Activated gamma-delta T cell treated with anti-CD3 and anti-CD28 coated beads, Interleukin-2, amount 50 U/mL, for 16 hours (primary cell): ENCODE results near the gene CNGA4.

Experiments used
- DNase-seq: peaks from one replicate; pipeline ENCODE4 v3.0.0-alpha.2; 2020; ENCODE audit warnings: low read depth

Gene CNGA4, protein sequence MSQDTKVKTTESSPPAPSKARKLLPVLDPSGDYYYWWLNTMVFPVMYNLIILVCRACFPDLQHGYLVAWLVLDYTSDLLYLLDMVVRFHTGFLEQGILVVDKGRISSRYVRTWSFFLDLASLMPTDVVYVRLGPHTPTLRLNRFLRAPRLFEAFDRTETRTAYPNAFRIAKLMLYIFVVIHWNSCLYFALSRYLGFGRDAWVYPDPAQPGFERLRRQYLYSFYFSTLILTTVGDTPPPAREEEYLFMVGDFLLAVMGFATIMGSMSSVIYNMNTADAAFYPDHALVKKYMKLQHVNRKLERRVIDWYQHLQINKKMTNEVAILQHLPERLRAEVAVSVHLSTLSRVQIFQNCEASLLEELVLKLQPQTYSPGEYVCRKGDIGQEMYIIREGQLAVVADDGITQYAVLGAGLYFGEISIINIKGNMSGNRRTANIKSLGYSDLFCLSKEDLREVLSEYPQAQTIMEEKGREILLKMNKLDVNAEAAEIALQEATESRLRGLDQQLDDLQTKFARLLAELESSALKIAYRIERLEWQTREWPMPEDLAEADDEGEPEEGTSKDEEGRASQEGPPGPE

GRCh38 chr11:6238902-6239301, at the start of gene CNGA4:
TSS of gene CNGA4 (plus strand) at chr11:6239089. CDS start at chr11:6239207, 118 bp downstream.
- no peak for DNase-seq

- no peak for DNase-seq
Observed at GRCh38 chr11:6191742-6192141, 47.1 kb upstream of the CNGA4 start.

GRCh38 chr11:6194065-6194581, 44.8 kb upstream of the CNGA4 start:
- no peak for DNase-seq

- no peak for DNase-seq
Observed at GRCh38 chr11:6196396-6196795, 42.5 kb upstream of the CNGA4 start.

- no peak for DNase-seq
Observed at GRCh38 chr11:6197466-6198200, 41.3 kb upstream of the CNGA4 start.

GRCh38 chr11:6199174-6199810, 39.6 kb upstream of the CNGA4 start, which contains the start of gene OR52W1:
TSS of gene OR52W1 (plus strand) at chr11:6199224. CDS start at chr11:6199224, 0 bp downstream.
- no peak for DNase-seq

GRCh38 chr11:6200975-6201374, 37.9 kb upstream of the CNGA4 start:
- no peak for DNase-seq

DNA sequence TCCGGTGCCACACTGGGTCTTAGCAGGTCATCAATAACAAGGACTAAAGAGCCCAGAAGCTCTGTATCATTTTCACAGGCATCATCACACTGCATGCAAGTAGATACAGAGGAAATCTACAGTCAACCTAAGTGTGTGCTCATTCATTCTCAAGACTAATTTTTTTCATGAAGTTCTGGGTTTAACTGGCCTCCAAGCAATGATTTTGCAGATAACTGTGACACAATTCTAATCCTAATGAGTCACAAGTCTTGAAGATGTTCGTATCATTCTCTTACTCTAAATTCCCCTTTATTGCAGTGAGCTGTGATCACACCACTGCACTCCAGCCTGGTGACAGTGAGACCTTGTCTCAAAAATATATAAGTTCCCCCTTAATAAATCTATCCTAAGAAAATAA, 37.4 kb upstream of the CNGA4 start:
- DNase-seq = no peak

GRCh38 chr11:6202041-6202440, 36.8 kb upstream of the CNGA4 start:
- no peak for DNase-seq

DNA sequence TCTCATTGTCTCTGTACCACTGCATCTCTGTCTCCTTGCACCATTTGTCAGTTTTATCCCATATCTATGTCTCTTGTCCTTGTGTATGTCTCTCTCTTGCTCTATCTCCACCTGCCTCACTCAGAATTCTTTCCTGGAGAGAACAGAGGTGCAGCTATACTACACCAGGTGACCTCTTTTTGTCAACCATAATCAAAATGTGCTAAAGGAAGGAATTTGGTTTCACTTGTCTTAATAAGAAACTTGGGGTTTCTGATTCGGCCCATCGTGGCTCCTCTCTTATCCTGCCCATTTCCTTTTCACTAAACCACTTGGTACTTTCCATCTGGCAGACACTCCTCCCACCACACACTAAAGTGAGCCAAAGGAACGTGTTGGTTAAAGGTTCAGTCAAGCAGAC, 35.6 kb upstream of the CNGA4 start:
- DNase-seq = no peak

- DNase-seq = no peak
Observed at GRCh38 chr11:6204706-6205105, 34.2 kb upstream of the CNGA4 start.

DNA sequence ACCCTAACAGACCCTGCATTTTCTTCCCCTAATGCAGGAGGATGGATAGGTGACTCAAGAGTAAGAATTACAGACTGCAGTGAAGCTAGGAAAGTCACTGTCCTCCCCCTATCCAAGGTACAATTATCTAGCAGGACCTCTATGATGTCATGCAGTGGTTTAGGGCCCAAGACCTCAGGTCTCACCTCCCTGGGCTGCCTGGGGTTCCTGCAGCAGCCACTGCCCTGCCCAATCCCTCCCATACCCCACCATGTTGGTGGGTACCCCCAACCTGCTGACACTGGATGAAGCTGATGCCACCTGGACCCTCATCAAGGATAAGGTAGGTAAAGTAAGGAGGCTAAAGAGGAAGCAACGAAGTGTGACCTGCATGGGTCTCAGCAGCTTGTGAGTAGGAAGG, 33.5 kb upstream of the CNGA4 start, which contains the start of gene C11orf42:
Gene C11orf42, plus strand, starts transcription at position 192 of the 400 bp plus-strand sequence. Its CDS starts 59 bp downstream, at position 251.
- DNase-seq = no peak

- DNase-seq = no peak
Observed at GRCh38 chr11:6206456-6207180, 32.3 kb upstream of the CNGA4 start.

DNA sequence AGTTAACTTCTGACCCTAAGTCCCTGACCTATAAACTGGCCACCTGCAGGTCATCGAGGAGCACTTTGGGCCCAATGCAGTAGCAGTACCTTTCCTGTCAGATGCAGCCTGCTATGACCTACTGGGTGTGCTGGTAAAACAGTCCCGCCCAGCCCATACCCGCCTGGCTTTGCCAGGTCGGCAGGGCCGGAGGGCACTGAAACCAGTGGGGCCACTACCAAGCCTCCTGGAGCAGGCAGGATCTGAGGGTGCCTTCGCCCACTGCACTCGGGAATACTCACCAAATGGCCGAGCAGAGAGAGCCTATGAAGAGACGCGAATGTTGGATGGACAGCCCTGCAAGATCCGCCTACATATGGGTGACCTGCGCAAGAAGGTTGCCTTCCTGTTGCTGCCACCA, 29.1 kb upstream of the CNGA4 start:
- no peak for DNase-seq

- no peak for DNase-seq
Observed at GRCh38 chr11:6210274-6210955, 28.5 kb upstream of the CNGA4 start.

DNA sequence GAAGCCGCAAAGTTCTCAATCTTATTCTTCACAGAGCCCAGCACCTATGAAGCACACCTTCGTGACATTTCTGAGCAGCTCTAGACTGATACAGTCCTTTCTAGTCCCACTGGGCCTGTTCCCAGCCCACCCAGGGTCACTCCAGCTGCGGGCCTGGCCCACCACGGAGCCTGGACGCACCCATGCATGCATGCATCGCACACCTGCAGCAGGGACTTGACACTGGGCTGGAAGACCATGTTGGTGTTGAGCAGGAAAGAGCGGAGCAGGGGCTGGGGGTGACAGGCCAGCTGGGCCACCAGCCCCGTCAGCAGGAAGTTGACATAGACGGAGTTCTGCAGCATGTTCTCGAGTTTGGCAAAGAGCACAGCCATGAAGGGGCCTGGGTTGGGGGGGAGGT, 24.4 kb upstream of the CNGA4 start:
- no peak for DNase-seq

DNA sequence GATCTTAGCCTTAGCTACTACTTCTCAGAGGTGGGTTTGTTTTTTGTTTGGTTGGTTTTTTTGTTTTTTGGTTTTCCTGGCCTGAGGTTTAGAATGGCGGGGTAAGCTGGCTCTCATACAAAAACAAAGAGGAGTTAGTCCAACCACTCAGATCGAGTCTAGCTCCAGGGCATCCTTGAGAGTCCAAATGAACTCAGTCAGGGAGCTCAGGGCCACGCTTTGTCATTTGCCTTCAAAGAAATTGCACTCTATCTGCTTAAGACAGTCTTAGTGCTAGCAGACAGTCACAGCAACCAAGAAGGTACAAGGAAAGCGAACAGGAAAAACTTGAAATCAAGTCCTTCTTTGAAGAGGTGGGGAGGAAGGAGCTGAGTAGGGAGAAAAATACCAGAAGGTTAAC, 22.4 kb upstream of the CNGA4 start:
- DNase-seq = no peak

- no peak for DNase-seq
Observed at GRCh38 chr11:6217722-6218121, 21.2 kb upstream of the CNGA4 start.

DNA sequence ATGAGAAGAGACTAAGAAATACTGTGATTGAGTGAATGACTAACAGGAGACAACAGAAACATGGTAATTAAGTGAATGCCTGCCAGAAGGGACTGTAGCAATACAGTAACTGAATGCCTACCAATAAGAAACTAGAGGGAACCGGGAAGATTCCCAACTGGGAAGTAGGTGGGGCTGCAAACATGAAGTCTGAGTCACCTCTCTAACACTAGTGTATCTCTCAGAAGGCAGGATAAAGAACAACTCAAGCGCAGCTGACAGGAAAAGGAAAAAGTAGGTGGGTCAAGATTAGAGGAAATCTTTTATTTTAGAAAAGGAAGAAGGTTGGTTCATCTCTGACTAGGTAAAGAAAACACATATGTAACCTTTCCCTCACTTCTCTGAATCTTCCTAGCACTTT, 19.5 kb upstream of the CNGA4 start:
- no peak for DNase-seq

DNA sequence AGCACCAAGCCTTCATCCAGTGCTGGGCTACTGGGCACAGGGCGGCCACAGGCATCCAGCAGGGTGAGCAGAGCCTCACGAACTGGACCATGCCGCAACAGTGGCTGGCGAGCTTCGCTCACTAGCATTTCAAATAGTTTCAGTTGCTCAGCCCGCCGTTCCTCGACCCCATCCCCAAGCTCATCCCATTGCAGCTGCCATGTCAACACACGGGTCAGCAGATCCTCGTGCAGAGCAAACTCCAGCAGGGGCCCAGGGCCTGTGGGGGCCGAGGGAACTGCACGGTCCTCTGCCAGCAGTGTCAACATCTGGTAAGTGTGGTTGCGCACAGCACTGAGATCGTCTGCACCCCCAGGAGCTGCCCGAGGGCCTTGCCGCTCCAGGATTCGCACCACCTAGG, 15.0 kb upstream of the CNGA4 start:
- no peak for DNase-seq

GRCh38 chr11:6224421-6224820, 14.5 kb upstream of the CNGA4 start:
- DNase-seq = no peak
